ENCODE measurements around the gene TOPBP1.

TOPBP1 gene

DNA sequence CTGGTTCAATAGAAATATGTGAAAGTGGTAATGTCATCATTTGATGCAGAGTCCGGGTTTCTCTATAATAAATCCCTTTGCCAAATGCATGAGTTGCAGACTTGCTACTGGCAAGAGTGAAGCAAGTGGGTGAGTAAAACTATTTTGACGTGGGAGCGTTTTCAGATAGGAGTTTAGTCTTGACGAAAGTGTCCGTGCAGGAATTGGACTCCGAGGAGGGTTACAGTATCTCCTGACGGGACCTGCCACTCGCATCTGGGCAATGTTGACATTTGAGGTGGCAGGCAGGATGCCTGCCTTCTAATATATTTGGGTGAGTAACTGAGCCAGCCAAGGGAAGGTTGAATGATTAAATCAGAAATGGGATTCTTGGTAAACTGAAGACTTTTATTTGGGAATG, 72.2 kb downstream of the TOPBP1 start:
- H3F3A ChIP-seq (ENCODE audit: insufficient read depth): peaks cover 84% of the 10 kb centered on the region
- H3K27ac ChIP-seq (ENCODE audit: low read depth, low read length): no peak overlapping the region
- no peak overlapping the region for H3K4me2 ChIP-seq (ENCODE audit: low read depth, low read length, poor library complexity, severe bottlenecking)
- peaks cover 26% of the 10 kb centered on the region for H4K20me1 ChIP-seq (ENCODE audit: low read depth, low read length)
- TF ChIP-seq, protein P1, sequence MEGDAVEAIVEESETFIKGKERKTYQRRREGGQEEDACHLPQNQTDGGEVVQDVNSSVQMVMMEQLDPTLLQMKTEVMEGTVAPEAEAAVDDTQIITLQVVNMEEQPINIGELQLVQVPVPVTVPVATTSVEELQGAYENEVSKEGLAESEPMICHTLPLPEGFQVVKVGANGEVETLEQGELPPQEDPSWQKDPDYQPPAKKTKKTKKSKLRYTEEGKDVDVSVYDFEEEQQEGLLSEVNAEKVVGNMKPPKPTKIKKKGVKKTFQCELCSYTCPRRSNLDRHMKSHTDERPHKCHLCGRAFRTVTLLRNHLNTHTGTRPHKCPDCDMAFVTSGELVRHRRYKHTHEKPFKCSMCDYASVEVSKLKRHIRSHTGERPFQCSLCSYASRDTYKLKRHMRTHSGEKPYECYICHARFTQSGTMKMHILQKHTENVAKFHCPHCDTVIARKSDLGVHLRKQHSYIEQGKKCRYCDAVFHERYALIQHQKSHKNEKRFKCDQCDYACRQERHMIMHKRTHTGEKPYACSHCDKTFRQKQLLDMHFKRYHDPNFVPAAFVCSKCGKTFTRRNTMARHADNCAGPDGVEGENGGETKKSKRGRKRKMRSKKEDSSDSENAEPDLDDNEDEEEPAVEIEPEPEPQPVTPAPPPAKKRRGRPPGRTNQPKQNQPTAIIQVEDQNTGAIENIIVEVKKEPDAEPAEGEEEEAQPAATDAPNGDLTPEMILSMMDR (IDR thresholded peaks at IDR 0.05; ENCODE audit: insufficient read depth, low read length, poor library complexity, severe bottlenecking): no peak
- TF ChIP-seq EZH2phosphoT487 (conservative IDR thresholded peaks at IDR 0.05; ENCODE audit: low read length): no peak
- H3K79me2 ChIP-seq (ENCODE audit: insufficient read depth, low read length): peaks cover 22% of the 10 kb centered on the region
- no peaks in the 10 kb centered on the region for H3K27me3 ChIP-seq (ENCODE audit: low read length)
- H3K9ac ChIP-seq (ENCODE audit: low read length): no peak overlapping the region
- H3K9me2 ChIP-seq (replicated peaks; ENCODE audit: insufficient read depth, low read length): no peaks in the 10 kb centered on the region
- H3K9me3 ChIP-seq (ENCODE audit: insufficient read depth, low read length): no peaks in the 10 kb centered on the region
- H3K4me3 ChIP-seq (ENCODE audit: insufficient read depth, low read length, poor library complexity, severe bottlenecking): no peak overlapping the region
- no peak overlapping the region for H2AFZ ChIP-seq (ENCODE audit: low read depth, low read length, severe bottlenecking)
- H3K36me3 ChIP-seq (ENCODE audit: low read length): peaks cover 37% of the 10 kb centered on the region

- Histone ChIP-seq H3K27me3 (ENCODE audit: low read length) (no peaks in the 10 kb centered on the region), H3K9me2 (replicated peaks; ENCODE audit: insufficient read depth, low read length) (no peaks in the 10 kb centered on the region), H3K9ac (ENCODE audit: low read length) (no peak overlapping the region), H3K36me3 (ENCODE audit: low read length) (peaks cover 43% of the 10 kb centered on the region), H3K4me2 (ENCODE audit: low read depth, low read length, poor library complexity, severe bottlenecking) (no peak overlapping the region), H3K79me2 (ENCODE audit: insufficient read depth, low read length) (peaks cover 28% of the 10 kb centered on the region), H2AFZ (ENCODE audit: low read depth, low read length, severe bottlenecking) (no peak overlapping the region), H3F3A (ENCODE audit: insufficient read depth) (peaks cover 90% of the 10 kb centered on the region), H3K4me3 (ENCODE audit: insufficient read depth, low read length, poor library complexity, severe bottlenecking) (no peak overlapping the region), H3K9me3 (ENCODE audit: insufficient read depth, low read length) (no peaks in the 10 kb centered on the region), H3K27ac (ENCODE audit: low read depth, low read length) (no peak overlapping the region), H4K20me1 (ENCODE audit: low read depth, low read length) (peaks cover 32% of the 10 kb centered on the region)
- no peak for TF ChIP-seq EZH2phosphoT487 (conservative IDR thresholded peaks at IDR 0.05; ENCODE audit: low read length)
- TF ChIP-seq, protein P1 (IDR thresholded peaks at IDR 0.05; ENCODE audit: insufficient read depth, low read length, poor library complexity, severe bottlenecking): no peak
These were observed 72.8 kb downstream of the TOPBP1 start for GRCh38 chr3:133588784-133589465.

GRCh38 chr3:133588035-133588434, 73.7 kb downstream of the TOPBP1 start:
- H3K4me2 ChIP-seq (ENCODE audit: low read depth, low read length, poor library complexity, severe bottlenecking): no peak overlapping the region
- TF ChIP-seq, protein P1 (IDR thresholded peaks at IDR 0.05; ENCODE audit: insufficient read depth, low read length, poor library complexity, severe bottlenecking): no peak
- TF ChIP-seq EZH2phosphoT487 (conservative IDR thresholded peaks at IDR 0.05; ENCODE audit: low read length): no peak
- no peak overlapping the region for H3K27ac ChIP-seq (ENCODE audit: low read depth, low read length)
- H2AFZ ChIP-seq (ENCODE audit: low read depth, low read length, severe bottlenecking): no peak overlapping the region
- H3K4me3 ChIP-seq (ENCODE audit: insufficient read depth, low read length, poor library complexity, severe bottlenecking): no peak overlapping the region
- H3K27me3 ChIP-seq (ENCODE audit: low read length): no peaks in the 10 kb centered on the region
- H3K9ac ChIP-seq (ENCODE audit: low read length): no peak overlapping the region
- peaks cover 51% of the 10 kb centered on the region for H3K36me3 ChIP-seq (ENCODE audit: low read length)
- H4K20me1 ChIP-seq (ENCODE audit: low read depth, low read length): peaks cover 35% of the 10 kb centered on the region
- no peaks in the 10 kb centered on the region for H3K9me3 ChIP-seq (ENCODE audit: insufficient read depth, low read length)
- peaks cover 37% of the 10 kb centered on the region for H3K79me2 ChIP-seq (ENCODE audit: insufficient read depth, low read length)
- peaks cover 88% of the 10 kb centered on the region for H3F3A ChIP-seq (ENCODE audit: insufficient read depth)
- no peaks in the 10 kb centered on the region for H3K9me2 ChIP-seq (replicated peaks; ENCODE audit: insufficient read depth, low read length)

Data from SU-DHL-6 (cell line).